EH (cell line): ENCODE results near the gene PALMD.

Experiments used
- DNase-seq: peaks from one replicate; pipeline ENCODE4 v3.0.0-alpha.2; 2015; ENCODE audit warnings: low read depth

Gene PALMD

GRCh38 chr1:99659755-99660210 lies 13.9 kb downstream of the PALMD start:
- DNase-seq, result peak; percentile 45

- DNase-seq, result no peak
Observed at GRCh38 chr1:99660496-99660895, 14.6 kb downstream of the PALMD start.

GRCh38 chr1:99661780-99662179 lies 15.9 kb downstream of the PALMD start:
- no peak for DNase-seq

GRCh38 chr1:99662539-99663080 lies 16.7 kb downstream of the PALMD start:
- DNase-seq, result peak; percentile 81

GRCh38 chr1:99663501-99663900 lies 17.6 kb downstream of the PALMD start:
- DNase-seq, result no peak

GRCh38 chr1:99665212-99665611 lies 19.3 kb downstream of the PALMD start:
- DNase-seq, result no peak

GRCh38 chr1:99669376-99669775 lies 23.5 kb downstream of the PALMD start:
- DNase-seq, result no peak

GRCh38 chr1:99669821-99670220 lies 23.9 kb downstream of the PALMD start:
- no peak for DNase-seq

- DNase-seq, result no peak
Observed at GRCh38 chr1:99670583-99670982, 24.7 kb downstream of the PALMD start.

GRCh38 chr1:99672038-99672437 lies 26.1 kb downstream of the PALMD start:
- DNase-seq, result no peak

- peak; percentile 30 for DNase-seq
Observed at GRCh38 chr1:99672530-99673213, 26.8 kb downstream of the PALMD start.

- no peak for DNase-seq
Observed at GRCh38 chr1:99673315-99673714, 27.4 kb downstream of the PALMD start.

- DNase-seq, result peak; percentile 21
Observed at GRCh38 chr1:99674115-99675064, 28.5 kb downstream of the PALMD start.

- DNase-seq, result no peak
Observed at GRCh38 chr1:99675292-99675691, 29.4 kb downstream of the PALMD start.

GRCh38 chr1:99675994-99676393 lies 30.1 kb downstream of the PALMD start:
- DNase-seq, result no peak

GRCh38 chr1:99676876-99677275 lies 31.0 kb downstream of the PALMD start:
- no peak for DNase-seq

- DNase-seq, result no peak
Observed at GRCh38 chr1:99677416-99677815, 31.5 kb downstream of the PALMD start.

- DNase-seq, result peak; percentile 30
Observed at GRCh38 chr1:99680270-99680669, 34.4 kb downstream of the PALMD start.

- peak; percentile 30 for DNase-seq
Observed at GRCh38 chr1:99681583-99681982, 35.7 kb downstream of the PALMD start.

GRCh38 chr1:99682291-99682751 lies 36.4 kb downstream of the PALMD start:
- DNase-seq, result peak; percentile 84

GRCh38 chr1:99685516-99686180 lies 39.7 kb downstream of the PALMD start:
- peak; percentile 95 for DNase-seq

- DNase-seq, result no peak
Observed at GRCh38 chr1:99691175-99691574, 45.3 kb downstream of the PALMD start.
